K562 (cell line): ENCODE results near the gene TCP11. TPM values are rescaled to one million over a fixed set of nuclear protein-coding genes. Genes with fewer than 3 reads are reported as not detected.

Experiments
- ATAC-seq: fragments of 200-7000 bp; cut with Tn5 transposase; 3 replicates; pipeline ENCODE4 v1.9.1; 2020; ENCODE audit warnings: moderate library complexity
- BruUV-seq: library from RNA; stranded (reverse); fragments of 400-500 nt; replicated peaks from 2 replicates; lab custom pipeline; 2021; lab: Mats Ljungman, UMichigan
- CTCF ChIA-PET: fragments of 300-600 bp; formaldehyde crosslinking; extraction: SDS; loops from one replicate; lab custom pipeline; 2021; ENCODE audit warnings: low intra/inter-chr PET ratio; lab: Yijun Ruan, JAX
- POLR2A ChIA-PET: fragments of 300-600, 350-650 bp; sonication (Branson Sonifier 250); formaldehyde crosslinking; extraction: SDS; loops from one replicate; lab custom pipeline; 2021; ENCODE audit warnings: antibody characterized with exemption, inconsistent platforms; lab: Yijun Ruan, JAX
- DNase-seq, 4 experiments: peaks; one replicate each; pipeline versions ENCODE4 v3.0.0 to v3.0.0-alpha.2; 2011 to 2018; ENCODE audit warnings: low spot score in 3 of 4, mixed read lengths in 3 of 4; ENCODE audit errors: extremely low read depth in 1 of 4
- FAIRE-seq: peaks from 2 replicates; lab custom pipeline; 2011; peaks lifted over from hg19 to GRCh38; lab: Jason Lieb, UNC
- H2AFZ ChIP-seq: 2 replicates; pipeline ENCODE4 v1.6.0; 2011; ENCODE audit warnings: low read depth, low read length, control low read depth, inconsistent platforms
- H3K27ac ChIP-seq: fragments of 200-600 bp; 3 replicates; pipeline ENCODE4 v1.8.0; 2011; ENCODE audit warnings: low read depth, mild to moderate bottlenecking, control low read depth, inconsistent platforms, low read length, moderate library complexity, mixed read lengths; ENCODE audit errors: extremely low read depth
- H3K27me3 ChIP-seq, 2 experiments: fragments of 300-600 bp in 1 of 2; 2 replicates in 1 of 2; 3 replicates in 1 of 2; pipeline versions ENCODE4 v1.6.0 to v1.8.0; 2011; ENCODE audit warnings: inconsistent platforms in 2 of 2, low read length in 2 of 2, mild to moderate bottlenecking in 1 of 2, mixed read lengths in 1 of 2, moderate library complexity in 1 of 2; ENCODE audit not compliant: control insufficient read depth in 2 of 2, insufficient read depth in 2 of 2
- H3K36me3 ChIP-seq: fragments of 300-600 bp; 3 replicates; pipeline ENCODE4 v1.8.0; 2011; ENCODE audit warnings: mild to moderate bottlenecking, low read length, inconsistent platforms; ENCODE audit not compliant: control insufficient read depth, insufficient read depth
- H3K4me1 ChIP-seq, 2 experiments: fragments of 200-600 bp in 1 of 2; replicated peaks in 1 of 2; 2 replicates in 1 of 2; 3 replicates in 1 of 2; pipeline versions ENCODE4 v1.5.1 to v1.8.0; 2011; ENCODE audit warnings: inconsistent platforms in 2 of 2, low read length in 2 of 2, mild to moderate bottlenecking in 1 of 2, mixed read lengths in 1 of 2, moderate library complexity in 1 of 2; ENCODE audit not compliant: control insufficient read depth in 2 of 2, insufficient read depth in 2 of 2
- H3K4me2 ChIP-seq: 2 replicates; pipeline ENCODE4 v1.6.1; 2011; ENCODE audit warnings: low read length, control low read depth, inconsistent platforms, mixed read lengths; ENCODE audit not compliant: insufficient read depth
- H3K4me3 ChIP-seq: fragments of 200-600 bp; sonication (generic), shearing (Covaris generic); 2 replicates; pipeline ENCODE4 v1.5.1; 2016; ENCODE audit warnings: control low read depth, inconsistent platforms
- H3K79me2 ChIP-seq: fragments of 200-600 bp; 3 replicates; pipeline ENCODE4 v1.8.0; 2011; ENCODE audit warnings: low read length, inconsistent platforms; ENCODE audit not compliant: control insufficient read depth, insufficient read depth
- H3K9ac ChIP-seq, 2 experiments: 2 replicates each; pipeline versions ENCODE4 v1.6.0 to v1.6.1; 2011; ENCODE audit warnings: low read depth in 2 of 2, low read length in 2 of 2, control low read depth in 1 of 2, inconsistent platforms in 1 of 2, mild to moderate bottlenecking in 1 of 2, mixed read lengths in 1 of 2; ENCODE audit not compliant: insufficient read depth in 1 of 2
- H3K9me1 ChIP-seq: one replicate; pipeline ENCODE4 v1.6.0; 2011; ENCODE audit warnings: inconsistent platforms, mild to moderate bottlenecking, low read length, moderate library complexity; ENCODE audit not compliant: control insufficient read depth, insufficient read depth
- H3K9me3 ChIP-seq: replicated peaks from 2 replicates; pipeline ENCODE4 v1.5.1; 2011; ENCODE audit warnings: low read depth, low read length, inconsistent platforms; ENCODE audit not compliant: control insufficient read depth, insufficient read depth
- H4K20me1 ChIP-seq: replicated peaks from 2 replicates; pipeline ENCODE4 v1.6.1; 2011; ENCODE audit warnings: low read length, inconsistent platforms, mixed read lengths; ENCODE audit not compliant: control insufficient read depth, insufficient read depth
- ARNT ChIP-seq, 2 experiments: fragments of 450-650 bp; IDR thresholded peaks; 2 replicates each; pipeline ENCODE4 v1.6.1; 2016; ENCODE audit warnings: mild to moderate bottlenecking in 1 of 2
- FOXJ2 ChIP-seq: fragments of 200-800 bp; sonication (Bioruptor generic); IDR thresholded peaks from 2 replicates; pipeline ENCODE4 v1.6.1; 2016; ENCODE audit warnings: missing genetic modification characterization, missing compliant biosample characterization
- POLR2H ChIP-seq: IDR thresholded peaks from 2 replicates; pipeline ENCODE4 v1.6.1; 2016; ENCODE audit warnings: missing genetic modification characterization, low read depth, mild to moderate bottlenecking, control low read depth, missing compliant biosample characterization, moderate library complexity
- PPARD ChIP-seq: fragments of 250-450 bp; sonication (Bioruptor Pico); IDR thresholded peaks from 2 replicates; pipeline ENCODE4 v1.8.0; 2022; ENCODE audit warnings: inconsistent platforms, mild to moderate bottlenecking, moderate library complexity
- RBM22 ChIP-seq: fragments of 200-400 bp; formaldehyde crosslinking; IDR thresholded peaks from 2 replicates; pipeline ENCODE4 v1.6.1; 2018; ENCODE audit warnings: low read length, low read depth; ENCODE audit not compliant: poor library complexity, severe bottlenecking
- RUNX1 ChIP-seq: sonication (generic); IDR thresholded peaks from 2 replicates; pipeline ENCODE4 v1.6.1; 2016; ENCODE audit warnings: antibody characterized with exemption, low read depth
- TBL1XR1 ChIP-seq, 2 experiments: IDR thresholded peaks; 2 replicates each; pipeline ENCODE4 v1.6.1; 2012; ENCODE audit warnings: improper control_type of control experiment in 2 of 2, low read length in 2 of 2, mild to moderate bottlenecking in 1 of 2
- ZBTB12 ChIP-seq: fragments of 250-450 bp; sonication (Bioruptor Pico); IDR thresholded peaks from 2 replicates; pipeline ENCODE4 v1.4.0; 2020
- ZBTB8A ChIP-seq: fragments of 450-650 bp; IDR thresholded peaks from 2 replicates; pipeline ENCODE4 v1.6.1; 2018; ENCODE audit warnings: mild to moderate bottlenecking, moderate library complexity; ENCODE audit not compliant: partially characterized antibody
- ZNF785 ChIP-seq: fragments of 250-450 bp; sonication (Bioruptor Pico); IDR thresholded peaks from 2 replicates; pipeline ENCODE4 v1.4.0; 2020; ENCODE audit warnings: mild to moderate bottlenecking
- ZNF79 ChIP-seq: fragments of 250-450 bp; sonication (Bioruptor Pico); IDR thresholded peaks from 2 replicates; pipeline ENCODE4 v1.4.0; 2020; ENCODE audit warnings: low read depth, mild to moderate bottlenecking, moderate library complexity
- ZNF830 ChIP-seq: fragments of 250-450 bp; sonication (Bioruptor Pico); IDR thresholded peaks from 2 replicates; pipeline ENCODE4 v1.5.0; 2021; ENCODE audit warnings: mild to moderate bottlenecking
- WGBS: fragments of 100-300 bp; shearing (Covaris generic); methylation state at CpG from one replicate; pipeline ENCODE4 v1.1.6; 2016; ENCODE audit warnings: low coverage, mixed read lengths; ENCODE audit not compliant: insufficient coverage; ENCODE audit errors: missing lambda C conversion rate; 5-methylcytosine and 5-hydroxymethylcytosine counted together
- in situ Hi-C: fragments of 300-500 bp; cut with MboI; formaldehyde crosslinking; loops from 4 replicates; pipeline ENCODE4 v1.15.0; 2018; ENCODE audit warnings: inconsistent platforms, mixed read lengths
- intact Hi-C: fragments of 100-400 bp; cut with micrococcal nuclease; formaldehyde crosslinking; loops from 2 replicates; pipeline ENCODE4 v1.14.2; 2022
- polyA plus RNA-seq, 8 experiments: library from polyadenylated mRNA; depleted of rRNA in 4 of 8; stranded (reverse) in 5 of 8; unstranded in 3 of 8; fragments of >200 nt; fragmentation: Nextera tagmentation in 2 of 8; fragmentation: Illumina TruSeq in 1 of 8; extraction: Ambion mirVana in 2 of 8; extraction: Trizol in 1 of 8; gene quantifications; 2 replicates each; pipeline versions ENCODE4 v1.2.1 to v1.2.3, GENCODE V29; 2011 to 2014; ENCODE audit warnings: inconsistent platforms in 1 of 8, missing spikeins in 1 of 8
- total RNA-seq, 7 experiments: library from RNA; depleted of rRNA in 6 of 7; stranded (reverse); fragments of >200 nt in 6 of 7; fragmentation: Illumina TruSeq in 2 of 7; extraction: Trizol in 2 of 7; gene quantifications; 2 replicates each; pipeline versions ENCODE4 v1.2.1 to v1.2.3, GENCODE V29; 2011 to 2021; ENCODE audit warnings: low replicate concordance in 1 of 7

Gene TCP11
- total and polyA plus RNA-seq, 9 of the 15 experiments (the other 6 are each of a cell fraction or from before 2014, with no cell fraction given) = not detected

GRCh38 chr6:35070111-35070510 lies 71.0 kb downstream of the TCP11 start:
- Histone ChIP-seq H4K20me1 (no peaks in the 10 kb centered on the region; the same call in 1 of the 2 replicates), H3K27ac (no peak overlapping the region), H3K9me3 (no peaks in the 10 kb centered on the region), H3K27me3 (no peaks in the 10 kb centered on the region), H3K36me3 (no peaks in the 10 kb centered on the region), H3K9me1 (peaks cover 2% of the 10 kb centered on the region), H2AFZ (no peak overlapping the region), H3K4me3 (no peak overlapping the region), H3K9ac (no peak overlapping the region), H3K4me2 (no peak overlapping the region), H3K79me2 (no peaks in the 10 kb centered on the region), H3K4me1 (no peaks in the 10 kb centered on the region)
- TF ChIP-seq RBM22 = no peak
- no peak for TF ChIP-seq FOXJ2 (tag)
- no peak for TF ChIP-seq ZNF830 (CRISPR knock-in tag)
- no peak for TF ChIP-seq ZNF785 (CRISPR knock-in tag)
- no peak for TF ChIP-seq PPARD
- TF ChIP-seq POLR2H (tag) = no peak
- TF ChIP-seq ZBTB12 (CRISPR knock-in tag) = no peak
- no peak for TF ChIP-seq ZBTB8A
- TF ChIP-seq TBL1XR1 (IDR thresholded peaks at IDR 0.05; ENCODE audit: low read length in 2 of 2) = no peak
- TF ChIP-seq RUNX1 = no peak
- TF ChIP-seq ARNT (IDR thresholded peaks at IDR 0.05) = no peak
- TF ChIP-seq ZNF79 (CRISPR knock-in tag) = no peak
- intact Hi-C loops = no loop called here
- CTCF ChIA-PET = no interaction called here
- POLR2A ChIA-PET = interaction anchor here (1.1 to 1.3 kb wide), 2 partner anchors 8 to 11 kb away, joined by 3 read pairs; no protein-coding TSS in a partner anchor
- 40% methylated on average over 2 of the region's 2 CpGs for WGBS
- ATAC-seq (no peak), FAIRE-seq (no peak), DNase-seq (no peak)
- in situ Hi-C loops = no loop called here
- BruUV-seq = no TSS peak
